ENCODE data around the gene MDGA2. TPM values are rescaled to one million over a fixed set of nuclear protein-coding genes. Genes with fewer than 3 reads are reported as not detected.

MDGA2 gene
- total RNA-seq, 1 donor from 2014 or later = not detected

- ATAC-seq = no peak
Observed at GRCh38 chr14:47585447-47585846, 90.0 kb downstream of the MDGA2 start.

GRCh38 chr14:47567273-47567672 is 108.1 kb downstream of the MDGA2 start:
- no peak for TF ChIP-seq CTCF (IDR thresholded peaks at IDR 0.05)
- DNase-seq (no peak), ATAC-seq (no peak)
- Histone ChIP-seq H3K4me3 (no peak overlapping the region), H3K27me3 (no peaks in the 10 kb centered on the region), H3K4me1 (no peaks in the 10 kb centered on the region), H3K27ac (no peak overlapping the region), H3K36me3 (no peaks in the 10 kb centered on the region), H3K9me3 (no peaks in the 10 kb centered on the region)
- intact Hi-C loops (cut with DNase I) = no loop called here

More at GRCh38 chr14:47585447-47585846, 90.0 kb downstream of the MDGA2 start:
- intact Hi-C loops (cut with DNase I) = no loop called here
- no peak for DNase-seq
- no peak for TF ChIP-seq CTCF (IDR thresholded peaks at IDR 0.05)
- H3K9me3 ChIP-seq = no peaks in the 10 kb centered on the region
- no peaks in the 10 kb centered on the region for H3K4me1 ChIP-seq
- no peak overlapping the region for H3K27ac ChIP-seq
- no peaks in the 10 kb centered on the region for H3K27me3 ChIP-seq
- no peaks in the 10 kb centered on the region for H3K36me3 ChIP-seq
- H3K4me3 ChIP-seq = no peak overlapping the region

GRCh38 chr14:47557894-47558293 is 117.5 kb downstream of the MDGA2 start:
- H3K27me3 ChIP-seq = no peaks in the 10 kb centered on the region
- no peak overlapping the region for H3K27ac ChIP-seq
- intact Hi-C loops (cut with DNase I) = no loop called here
- no peaks in the 10 kb centered on the region for H3K36me3 ChIP-seq
- no peak overlapping the region for H3K4me3 ChIP-seq
- TF ChIP-seq CTCF (IDR thresholded peaks at IDR 0.05) = no peak
- H3K4me1 ChIP-seq = no peaks in the 10 kb centered on the region
- DNase-seq (no peak), ATAC-seq (no peak)
- no peaks in the 10 kb centered on the region for H3K9me3 ChIP-seq

DNA sequence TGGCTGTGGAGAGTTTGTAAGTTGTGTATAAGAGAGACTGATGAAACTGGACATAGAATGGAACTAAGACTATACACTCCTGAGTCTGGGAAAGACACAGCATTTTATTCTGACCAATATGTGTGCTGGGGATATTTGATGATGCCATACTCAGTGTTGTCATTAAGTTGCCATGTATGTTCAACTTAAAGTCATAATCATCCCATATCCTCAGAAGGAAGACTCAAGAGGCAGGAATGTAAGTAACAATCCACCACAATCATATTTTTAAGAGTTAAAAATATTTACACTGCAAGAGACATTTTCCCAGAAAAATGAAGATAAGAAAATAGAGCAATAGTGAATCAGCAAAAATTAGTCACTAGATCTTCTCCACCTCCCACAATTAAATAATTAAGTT is 120.1 kb downstream of the MDGA2 start:
- H3K27ac ChIP-seq = no peak overlapping the region
- no peaks in the 10 kb centered on the region for H3K27me3 ChIP-seq
- no peaks in the 10 kb centered on the region for H3K4me1 ChIP-seq
- no peaks in the 10 kb centered on the region for H3K36me3 ChIP-seq
- H3K9me3 ChIP-seq = no peaks in the 10 kb centered on the region
- ATAC-seq (no peak), DNase-seq (no peak)
- TF ChIP-seq CTCF (IDR thresholded peaks at IDR 0.05) = no peak
- no peak overlapping the region for H3K4me3 ChIP-seq
- intact Hi-C loops (cut with DNase I) = no loop called here

DNA sequence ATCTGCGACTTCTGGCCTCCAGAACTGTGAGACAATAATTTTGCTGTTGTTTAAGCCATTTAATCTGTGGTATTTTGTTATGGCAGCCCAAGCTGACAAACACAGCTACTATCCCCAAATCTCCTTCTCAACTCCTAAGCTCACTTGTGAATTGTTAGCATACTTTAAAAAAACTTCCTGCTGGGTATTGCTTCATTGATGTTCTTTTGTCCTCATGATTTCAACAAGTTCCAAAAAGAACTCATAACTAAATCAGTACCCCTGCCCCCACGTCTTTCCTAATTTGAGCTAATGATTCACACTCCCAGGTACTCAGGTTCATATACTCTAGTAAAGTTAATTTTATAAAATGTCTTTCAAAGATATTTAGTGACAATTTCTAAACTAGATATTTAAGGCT is 125.5 kb downstream of the MDGA2 start:
- intact Hi-C loops (cut with DNase I) = no loop called here
- Histone ChIP-seq H3K36me3 (no peaks in the 10 kb centered on the region), H3K27me3 (no peaks in the 10 kb centered on the region), H3K4me1 (no peaks in the 10 kb centered on the region), H3K27ac (no peak overlapping the region), H3K9me3 (no peaks in the 10 kb centered on the region), H3K4me3 (no peak overlapping the region)
- TF ChIP-seq CTCF (IDR thresholded peaks at IDR 0.05) = no peak
- ATAC-seq (peak; percentile 55), DNase-seq (no peak)

DNA sequence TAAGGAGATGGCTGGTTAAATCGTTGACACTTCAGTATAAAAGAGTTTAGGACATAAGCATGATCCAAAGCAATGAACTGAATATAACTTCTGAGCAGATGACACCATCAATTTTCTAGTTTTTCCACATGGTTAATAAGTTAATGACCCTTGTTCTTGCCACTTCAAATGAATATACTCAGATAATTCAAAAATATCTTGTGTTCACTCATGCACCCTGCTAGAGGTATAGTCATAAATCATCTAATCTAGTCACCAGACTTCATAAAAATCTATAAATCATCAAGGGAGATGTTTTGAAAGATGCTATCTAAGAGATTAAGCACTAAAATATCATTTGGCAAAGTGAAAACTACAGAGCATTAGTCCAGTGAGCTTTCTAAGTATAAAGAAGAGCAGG is 131.9 kb downstream of the MDGA2 start:
- H3K36me3 ChIP-seq = no peaks in the 10 kb centered on the region
- intact Hi-C loops (cut with DNase I) = no loop called here
- no peak overlapping the region for H3K4me3 ChIP-seq
- no peak for ATAC-seq
- TF ChIP-seq CTCF (IDR thresholded peaks at IDR 0.05) = no peak
- H3K27me3 ChIP-seq = no peaks in the 10 kb centered on the region
- no peaks in the 10 kb centered on the region for H3K4me1 ChIP-seq
- no peaks in the 10 kb centered on the region for H3K9me3 ChIP-seq
- H3K27ac ChIP-seq = no peak overlapping the region
- DNase-seq = no peak

Data from upper lobe of right lung (tissue), 1 donor.